GM10847 (cell line): ENCODE measurements around the gene ABCC4.

Experiments used
- POLR2A ChIP-seq: IDR thresholded peaks from 2 replicates; pipeline ENCODE4 v1.6.1; 2011; ENCODE audit not compliant: insufficient read length; ENCODE audit errors: extremely low read depth

Gene ABCC4

DNA sequence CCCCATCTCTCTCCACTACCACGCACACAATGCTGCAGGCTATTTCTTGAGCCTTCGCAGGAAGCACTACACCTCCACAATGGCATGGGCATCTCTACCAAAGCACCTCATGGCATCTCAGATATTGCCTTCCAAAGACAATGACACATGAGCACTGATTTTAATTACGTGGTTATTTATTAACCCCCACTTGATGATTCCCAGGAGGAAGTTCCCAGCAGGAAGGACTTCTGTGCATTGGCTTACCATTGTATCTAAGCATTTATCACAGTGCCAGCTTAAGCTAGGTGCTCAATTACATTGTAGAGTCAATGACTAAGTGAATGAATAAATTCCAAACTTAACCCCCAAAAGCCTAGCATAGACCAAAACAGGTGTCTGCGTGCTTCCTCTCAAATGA is 101.4 kb downstream of the ABCC4 start:
- no peak for TF ChIP-seq POLR2A

DNA sequence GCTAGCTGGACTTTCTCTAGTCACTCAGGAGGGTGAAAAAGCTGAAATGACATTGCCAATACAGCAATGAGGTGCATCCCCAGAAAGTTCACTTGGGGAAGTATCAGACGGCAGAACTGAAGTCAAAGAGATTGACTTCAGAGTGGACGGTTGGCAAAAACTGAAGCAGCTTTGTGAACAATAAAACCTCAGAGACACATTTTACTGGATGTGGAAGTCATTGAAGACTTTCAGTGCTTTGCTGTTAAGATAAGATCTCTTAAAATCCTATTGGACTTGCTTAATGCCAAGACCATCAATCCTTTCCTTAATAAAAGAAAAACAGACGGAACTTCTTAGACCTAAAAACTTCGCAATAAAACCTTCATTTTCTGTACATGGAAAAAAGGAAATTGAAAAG is 103.7 kb downstream of the ABCC4 start:
- no peak for TF ChIP-seq POLR2A

DNA sequence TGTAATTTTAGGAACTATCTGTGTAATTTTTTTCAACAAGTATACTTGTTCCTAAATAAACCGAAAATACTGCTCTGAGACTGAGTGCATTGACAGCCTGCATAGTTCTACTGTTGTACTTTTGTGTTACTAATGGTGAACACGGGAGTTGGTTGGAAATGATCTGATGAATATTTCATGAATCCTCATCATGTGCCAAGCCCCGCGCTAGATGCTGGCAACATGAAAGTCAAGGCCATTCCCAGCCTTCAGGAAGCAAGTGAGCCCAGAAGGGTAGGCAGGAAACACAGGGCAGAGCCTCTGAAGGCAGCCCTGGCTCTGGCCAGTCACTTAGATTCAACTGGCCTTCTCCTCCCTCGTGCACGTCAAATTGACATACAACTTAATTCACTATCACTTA is 106.1 kb downstream of the ABCC4 start:
- TF ChIP-seq POLR2A: no peak

DNA sequence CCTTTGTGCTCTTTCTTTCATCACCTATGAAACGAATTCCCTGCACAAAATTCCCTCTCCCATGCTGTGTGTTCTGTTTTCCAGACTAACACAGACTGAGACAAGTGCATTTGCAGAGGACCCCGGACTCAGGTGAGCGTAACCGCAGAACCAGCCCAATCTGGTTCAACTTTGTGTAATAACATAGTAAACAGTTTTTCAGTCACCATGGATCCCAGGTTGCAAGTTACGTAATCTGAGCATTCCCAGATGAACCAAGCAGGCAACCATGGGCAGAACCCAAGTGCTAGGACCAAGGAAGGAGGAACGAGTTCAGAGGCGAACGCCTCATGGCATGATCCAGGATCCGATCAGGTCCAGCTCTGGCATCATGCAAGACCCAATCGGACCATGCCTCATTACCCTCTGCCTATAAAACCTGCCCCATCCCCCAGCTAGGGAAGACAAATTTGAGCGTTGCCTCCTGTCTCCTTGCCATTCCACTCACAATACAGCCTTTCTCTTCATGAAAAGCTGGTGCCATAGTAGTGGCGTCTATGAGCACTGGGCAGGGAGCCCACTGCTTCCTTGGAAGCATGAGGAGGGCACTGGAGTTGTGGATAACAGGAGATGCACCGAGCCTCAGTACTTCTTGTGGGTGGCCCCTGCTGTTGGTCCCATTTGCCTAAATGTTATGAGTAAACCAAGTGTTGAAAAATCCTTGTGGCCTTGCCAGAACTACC is 107.6 kb downstream of the ABCC4 start:
- no peak for TF ChIP-seq POLR2A

DNA sequence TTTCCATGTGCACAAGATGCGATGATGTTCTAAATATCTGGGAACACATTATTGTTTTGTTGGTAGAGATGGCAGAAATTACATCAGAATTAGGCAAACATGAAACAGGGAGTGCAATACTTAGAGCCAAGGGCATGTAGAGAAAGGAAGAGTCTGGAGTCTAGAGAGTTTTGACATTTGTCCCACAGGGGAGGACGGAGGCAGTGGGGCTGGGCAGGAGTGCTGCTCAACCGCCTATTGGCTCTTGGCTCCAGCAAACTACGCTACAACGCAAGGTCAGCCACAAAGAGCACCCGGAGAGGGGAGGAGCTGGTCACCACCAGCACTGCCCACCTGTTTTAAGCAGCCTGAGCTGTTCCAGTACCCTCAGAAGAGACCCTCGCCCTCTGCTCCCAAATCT is 108.3 kb downstream of the ABCC4 start:
- no peak for TF ChIP-seq POLR2A

DNA sequence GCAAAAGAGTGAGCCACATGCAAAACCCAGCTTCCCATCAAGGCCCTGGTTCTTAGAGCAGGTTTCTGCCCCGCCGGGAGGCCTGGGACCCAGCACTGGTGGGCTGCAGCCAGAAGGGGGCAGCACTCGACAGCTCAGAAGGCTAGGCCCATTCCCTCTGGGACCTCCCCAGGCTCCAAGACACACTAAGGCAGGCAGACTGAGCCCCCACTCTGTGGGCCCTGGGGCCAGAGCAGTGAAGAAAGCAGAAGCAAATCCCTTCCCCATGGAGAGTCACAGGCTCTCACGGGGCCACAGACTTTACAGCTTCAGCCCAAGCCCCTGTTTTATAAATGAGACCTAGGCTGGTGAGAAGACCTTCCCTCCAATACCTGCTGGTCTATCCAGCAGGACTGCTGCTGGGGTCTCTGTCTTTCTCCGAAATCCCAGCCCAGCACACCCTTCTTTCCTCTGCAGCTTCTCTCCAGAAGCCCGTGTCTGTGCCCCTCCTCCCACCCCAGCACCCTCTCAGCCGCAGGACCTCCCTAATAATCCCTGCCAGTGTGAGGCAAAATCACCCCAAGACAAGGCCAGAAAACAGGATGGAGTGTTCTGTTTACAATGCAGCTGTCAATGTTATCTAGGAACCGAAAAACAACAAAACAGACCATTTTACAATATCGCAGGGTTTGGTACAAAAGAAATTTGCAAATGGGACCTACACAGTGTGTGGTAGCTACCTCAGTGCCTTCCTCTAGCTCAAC is 109.3 kb downstream of the ABCC4 start:
- TF ChIP-seq POLR2A: no peak

DNA sequence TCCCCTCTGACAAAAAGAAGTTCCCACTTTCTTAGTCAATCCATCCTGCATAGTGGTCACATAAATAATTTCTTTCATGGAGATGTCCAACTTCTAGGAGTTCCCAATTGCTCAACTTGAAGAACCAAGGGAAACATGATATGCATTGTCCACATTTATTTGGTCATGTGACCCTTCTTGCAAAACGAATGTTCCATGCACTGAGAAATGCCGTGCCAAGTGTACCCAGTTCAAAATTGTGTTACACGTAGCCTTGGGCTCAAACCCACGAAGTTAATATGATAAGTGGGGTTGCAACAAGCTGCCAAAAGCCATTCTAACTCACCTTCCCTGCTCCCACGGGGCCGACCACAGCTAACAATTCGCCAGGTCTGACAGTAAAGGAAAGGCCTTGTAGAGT is 113.1 kb downstream of the ABCC4 start:
- no peak for TF ChIP-seq POLR2A

DNA sequence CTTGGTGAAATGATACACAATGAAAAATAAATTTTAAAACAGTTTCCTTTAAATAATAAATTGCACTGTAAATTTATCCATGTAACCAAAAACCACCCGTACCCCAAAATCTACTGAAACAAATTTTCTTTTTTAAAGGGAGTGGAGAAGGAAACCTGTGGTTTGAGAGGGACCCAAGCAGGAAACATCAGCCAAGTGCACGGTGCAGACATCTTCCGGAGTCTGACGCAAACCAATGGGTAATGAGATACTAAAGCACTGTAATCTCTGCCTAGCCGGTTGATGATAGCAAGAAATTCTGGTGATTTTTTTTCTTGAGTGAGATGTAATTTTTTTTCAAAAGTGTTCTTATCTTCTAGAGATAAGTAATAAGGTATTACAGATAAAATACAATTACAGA is 115.4 kb downstream of the ABCC4 start:
- no peak for TF ChIP-seq POLR2A

DNA sequence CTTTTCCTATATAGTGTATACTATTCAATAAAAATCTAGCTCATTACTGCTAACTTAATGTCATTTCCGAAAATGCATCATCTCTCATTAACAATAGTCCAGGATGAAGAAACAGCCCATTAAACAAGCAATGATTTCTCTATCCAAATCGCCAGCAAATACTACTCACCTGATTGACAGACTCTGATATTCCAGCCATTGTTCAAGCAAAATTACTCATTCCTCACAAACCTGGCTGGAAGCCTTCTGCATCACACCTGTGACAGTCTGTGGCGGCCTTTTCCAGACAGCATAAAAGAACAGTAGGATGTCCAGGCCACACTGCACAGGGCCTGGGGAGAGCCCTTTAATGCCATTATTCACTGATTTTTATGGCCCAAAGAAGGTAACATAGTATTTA is 115.9 kb downstream of the ABCC4 start:
- TF ChIP-seq POLR2A: no peak

DNA sequence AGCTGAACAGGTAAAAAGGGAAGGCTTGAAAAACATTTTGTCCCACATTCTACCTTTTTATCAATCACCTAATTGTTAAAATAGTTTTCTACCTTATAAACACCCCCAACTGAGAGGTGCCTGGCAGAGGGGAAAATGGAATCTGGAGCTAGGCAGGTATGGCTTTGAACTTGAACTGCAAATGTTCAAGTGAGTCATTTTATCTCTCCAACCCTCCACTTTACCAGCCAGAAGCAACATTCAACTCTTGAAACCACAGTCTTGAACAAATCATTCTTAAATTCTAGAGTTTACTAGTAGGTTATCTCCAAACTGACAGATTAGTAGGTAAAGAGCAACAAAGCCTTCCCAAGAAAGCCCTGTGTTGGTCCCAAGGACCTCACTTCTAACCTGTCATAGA is 116.9 kb downstream of the ABCC4 start:
- no peak for TF ChIP-seq POLR2A

DNA sequence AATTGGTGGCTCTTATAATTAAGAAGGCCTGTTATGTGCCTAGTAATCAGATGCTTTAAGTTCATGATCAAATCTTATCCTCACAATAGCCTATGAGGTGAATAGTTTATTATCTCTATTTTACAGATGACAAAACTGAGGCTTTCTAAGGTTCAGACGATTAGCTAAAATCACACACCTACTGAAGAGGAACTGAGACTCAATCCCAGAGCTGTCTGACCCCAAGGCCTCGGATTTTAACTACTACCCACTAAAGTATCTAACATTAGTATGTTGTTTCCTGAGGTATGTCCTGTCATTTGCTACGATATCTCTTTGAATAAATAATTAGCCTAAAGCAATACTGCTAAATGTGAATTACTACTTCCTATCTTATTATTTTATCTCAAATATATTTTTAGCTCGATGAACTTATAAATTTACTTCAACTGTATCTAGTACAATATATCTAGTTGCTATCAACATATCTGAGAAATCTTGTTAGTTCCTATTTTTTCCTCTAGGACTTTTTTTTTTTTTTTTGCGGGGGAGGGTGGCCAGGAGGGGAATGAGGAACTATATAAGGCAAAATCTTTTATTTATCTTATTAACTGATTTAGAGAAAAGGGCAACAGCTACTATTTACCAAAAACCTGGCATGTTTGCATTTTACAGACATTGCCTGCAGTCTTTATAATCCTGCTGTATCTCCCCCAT is 118.5 kb downstream of the ABCC4 start:
- no peak for TF ChIP-seq POLR2A

DNA sequence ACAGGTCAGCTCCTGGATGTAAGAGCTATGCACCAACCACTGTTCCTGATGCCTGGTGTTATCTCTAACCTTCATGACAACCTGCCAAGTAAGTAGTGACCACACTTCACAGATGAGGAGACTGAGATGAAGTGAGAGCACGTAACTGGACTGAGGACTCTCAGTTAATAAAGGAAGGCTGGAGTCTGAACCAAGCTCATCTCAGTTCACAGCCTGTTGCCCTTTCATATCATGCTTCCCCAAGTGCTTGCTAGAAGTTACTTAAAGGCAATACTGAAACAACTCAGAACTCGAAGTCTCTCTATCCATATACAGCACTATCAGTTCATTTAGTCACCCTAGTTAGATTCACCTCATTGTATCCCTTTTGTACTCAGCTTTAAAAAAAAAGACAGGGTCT is 119.7 kb downstream of the ABCC4 start:
- no peak for TF ChIP-seq POLR2A

DNA sequence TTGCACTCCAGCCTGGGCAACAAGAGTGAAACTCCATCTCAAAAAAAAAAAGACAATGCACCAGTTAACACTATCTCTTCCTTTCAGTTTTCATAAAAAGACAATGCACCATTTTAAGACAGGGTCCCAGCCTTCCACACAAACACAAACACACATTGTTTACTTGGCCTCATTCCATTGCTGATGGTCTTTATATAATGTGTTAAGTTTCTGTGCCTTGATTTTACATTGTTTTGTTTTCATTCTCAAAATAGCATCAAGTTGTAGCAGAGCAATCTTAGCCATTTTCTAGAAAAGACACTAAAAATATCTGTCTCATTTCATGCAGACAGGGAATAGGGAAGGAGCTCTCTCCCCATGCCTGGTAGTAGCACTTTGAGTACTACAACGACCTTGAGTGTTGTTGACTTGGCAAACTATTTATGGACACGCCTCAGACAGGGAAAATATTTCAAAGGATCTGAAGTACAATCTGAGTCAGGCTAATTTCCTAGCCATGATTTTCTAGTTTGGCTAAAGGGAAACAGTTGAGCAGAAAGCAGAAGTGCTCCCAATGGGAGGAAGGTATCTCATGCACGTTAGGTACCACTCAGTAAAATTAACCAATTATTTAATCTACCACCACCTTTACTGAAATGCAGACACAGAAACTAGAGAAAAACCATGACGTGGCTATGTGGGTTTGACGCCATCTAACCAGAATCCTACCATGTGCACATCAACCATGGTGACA is 120.6 kb downstream of the ABCC4 start:
- no peak for TF ChIP-seq POLR2A

DNA sequence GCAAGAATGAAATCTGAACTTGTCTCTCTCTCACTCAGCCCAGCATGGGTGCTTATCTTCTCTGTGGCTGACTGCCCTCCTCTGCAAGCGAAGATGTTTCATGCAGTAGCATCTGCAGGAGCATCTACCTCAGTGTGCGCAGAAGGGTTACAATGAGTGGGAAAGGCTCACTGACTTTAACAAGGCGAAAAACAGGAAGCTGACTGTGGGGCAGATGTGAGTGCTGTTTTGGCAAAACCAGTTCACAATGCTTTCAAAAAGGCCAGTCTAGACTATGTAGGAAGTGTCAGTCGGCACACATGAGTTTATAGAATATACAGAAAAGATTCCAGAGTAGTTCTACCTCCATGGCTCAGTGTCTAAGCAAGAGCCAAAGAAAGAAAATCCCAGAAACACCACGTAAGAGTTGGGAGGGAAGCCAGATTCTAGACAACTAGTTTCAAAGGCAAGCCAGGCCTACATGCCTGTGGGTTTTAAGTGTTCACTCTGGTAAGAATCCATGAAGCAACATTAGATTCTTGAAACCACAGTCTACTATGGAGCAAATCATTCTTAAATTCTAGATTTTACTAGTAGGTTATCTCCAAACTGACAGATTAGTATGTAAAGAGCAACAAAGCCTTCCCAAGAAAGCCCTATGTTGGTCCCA is 124.5 kb downstream of the ABCC4 start:
- no peak for TF ChIP-seq POLR2A

DNA sequence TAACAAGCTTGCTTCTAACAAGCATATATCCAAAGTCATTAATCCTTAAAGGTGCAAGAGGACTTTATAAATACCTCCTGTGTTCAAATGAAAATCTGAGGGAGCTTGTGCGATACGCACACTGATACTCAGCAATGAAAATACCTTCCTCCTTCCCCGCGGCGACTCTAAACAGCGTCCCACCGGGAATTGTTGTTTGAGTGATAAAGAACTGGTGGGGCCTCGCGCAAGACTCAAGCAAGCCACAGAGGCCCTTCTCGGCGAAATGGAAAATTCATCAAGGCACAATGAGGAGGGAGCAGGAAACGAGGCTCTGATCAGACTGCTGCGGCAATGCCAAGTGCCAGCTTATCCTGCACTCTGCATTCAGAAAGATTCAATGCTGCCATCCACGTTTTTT is 126.7 kb downstream of the ABCC4 start:
- no peak for TF ChIP-seq POLR2A
